ENCODE results near the gene CPNE4. TPM values are rescaled to one million over a fixed set of nuclear protein-coding genes. Genes with fewer than 3 reads are reported as not detected.

The CPNE4 gene
- total RNA-seq, 4 donors from 2014 or later: 0.10 to 0.25 (median 0.16) TPM; not detected in 1

DNA sequence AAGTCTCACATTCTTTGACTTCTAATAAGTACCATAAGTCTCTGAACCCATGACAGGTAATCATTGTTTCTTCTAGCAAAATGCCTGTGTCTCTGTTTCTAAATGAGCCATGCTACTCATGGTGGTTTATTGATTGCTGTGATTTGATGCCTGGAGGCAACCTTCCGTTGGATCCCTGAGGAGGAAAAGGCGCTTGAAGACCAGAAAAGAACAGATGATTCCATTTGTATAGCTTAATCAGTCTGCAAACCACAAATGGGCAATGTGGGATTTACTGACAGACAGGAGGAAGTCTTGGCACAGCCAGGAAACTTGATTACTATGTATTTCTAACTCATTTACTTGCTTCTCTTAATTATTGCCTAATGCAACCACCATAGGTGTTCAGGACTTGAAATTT, 428.9 kb downstream of the CPNE4 start:
- intact Hi-C loops (cut with DNase I; ENCODE audit: low total_unique reads): no loop called here

DNA sequence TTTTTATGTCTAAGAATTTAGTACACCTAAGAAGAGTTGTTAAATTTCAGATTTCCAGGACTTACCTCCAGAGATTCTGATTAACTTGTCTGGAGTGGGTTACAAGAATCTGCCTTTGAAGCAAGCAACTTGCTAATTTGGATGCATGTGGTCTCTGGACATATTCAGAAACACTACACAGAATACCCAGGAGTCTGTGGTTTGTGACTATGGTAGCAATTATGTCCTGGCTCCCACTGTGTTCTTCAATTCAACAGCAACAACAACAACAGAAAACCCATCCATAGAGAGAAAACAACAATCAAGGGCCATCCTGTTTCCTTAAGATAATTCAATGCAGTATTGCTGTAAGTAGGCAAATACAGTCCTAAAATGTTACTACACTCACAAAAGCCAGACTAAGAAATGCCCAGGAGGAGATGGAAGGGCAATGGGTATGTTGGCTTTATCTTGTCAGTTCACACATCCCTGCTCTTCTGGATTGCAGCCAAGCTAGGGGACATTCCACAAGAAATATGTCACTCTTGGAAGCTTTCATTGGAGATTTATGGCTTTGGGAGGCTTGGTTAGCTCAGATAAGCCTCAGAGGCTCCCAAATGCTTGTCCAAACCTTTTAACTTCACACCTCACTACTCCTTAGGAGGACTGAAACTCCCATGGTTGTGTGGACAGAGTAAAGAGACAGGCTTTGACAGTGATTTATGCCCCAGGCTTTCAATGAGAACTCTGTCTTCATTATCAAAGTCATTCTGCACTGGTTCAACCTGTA, 432.6 kb downstream of the CPNE4 start:
- H3K4me3 ChIP-seq (ENCODE audit: low read depth, poor library complexity, severe bottlenecking): no peak overlapping the region
- no peak for DNase-seq (ENCODE audit: low spot score in 2 of 2)
- intact Hi-C loops (cut with DNase I; ENCODE audit: low total_unique reads): no loop called here
- TF ChIP-seq, protein P1, sequence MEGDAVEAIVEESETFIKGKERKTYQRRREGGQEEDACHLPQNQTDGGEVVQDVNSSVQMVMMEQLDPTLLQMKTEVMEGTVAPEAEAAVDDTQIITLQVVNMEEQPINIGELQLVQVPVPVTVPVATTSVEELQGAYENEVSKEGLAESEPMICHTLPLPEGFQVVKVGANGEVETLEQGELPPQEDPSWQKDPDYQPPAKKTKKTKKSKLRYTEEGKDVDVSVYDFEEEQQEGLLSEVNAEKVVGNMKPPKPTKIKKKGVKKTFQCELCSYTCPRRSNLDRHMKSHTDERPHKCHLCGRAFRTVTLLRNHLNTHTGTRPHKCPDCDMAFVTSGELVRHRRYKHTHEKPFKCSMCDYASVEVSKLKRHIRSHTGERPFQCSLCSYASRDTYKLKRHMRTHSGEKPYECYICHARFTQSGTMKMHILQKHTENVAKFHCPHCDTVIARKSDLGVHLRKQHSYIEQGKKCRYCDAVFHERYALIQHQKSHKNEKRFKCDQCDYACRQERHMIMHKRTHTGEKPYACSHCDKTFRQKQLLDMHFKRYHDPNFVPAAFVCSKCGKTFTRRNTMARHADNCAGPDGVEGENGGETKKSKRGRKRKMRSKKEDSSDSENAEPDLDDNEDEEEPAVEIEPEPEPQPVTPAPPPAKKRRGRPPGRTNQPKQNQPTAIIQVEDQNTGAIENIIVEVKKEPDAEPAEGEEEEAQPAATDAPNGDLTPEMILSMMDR (IDR thresholded peaks at IDR 0.05): no peak
- TF ChIP-seq POLR2A (IDR thresholded peaks at IDR 0.05): no peak

More for the DNA sequence above, 428.9 kb downstream of the CPNE4 start:
- TF ChIP-seq POLR2A (IDR thresholded peaks at IDR 0.05): no peak
- TF ChIP-seq, protein P1 (IDR thresholded peaks at IDR 0.05): no peak
- no peak overlapping the region for H3K4me3 ChIP-seq (ENCODE audit: low read depth, poor library complexity, severe bottlenecking)
- no peak for DNase-seq (ENCODE audit: low spot score in 2 of 2)
- 51 to 69% methylated on average over 2 of the region's 2 CpGs for WGBS, 2 donors

DNA sequence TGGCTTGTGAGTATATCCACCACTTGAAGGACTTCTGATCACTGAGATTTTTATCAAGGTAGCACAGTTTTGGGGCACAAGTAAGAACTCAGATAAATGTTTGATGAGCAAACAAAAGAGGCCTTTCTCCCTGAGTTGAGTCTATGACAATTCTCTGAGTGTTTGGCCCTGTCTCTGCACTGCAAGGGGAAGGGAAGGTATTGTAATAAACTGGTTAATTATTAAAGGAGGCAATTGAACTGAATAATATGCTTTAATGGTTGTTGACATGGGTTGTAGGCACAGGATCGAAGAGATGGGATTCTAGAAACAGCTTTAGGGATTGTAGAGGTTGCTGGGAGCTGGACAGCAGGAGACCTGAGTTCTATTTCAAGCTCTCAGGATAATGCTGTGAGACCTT, 437.0 kb downstream of the CPNE4 start:
- TF ChIP-seq, protein P1 (IDR thresholded peaks at IDR 0.05): no peak
- no peak for TF ChIP-seq POLR2A (IDR thresholded peaks at IDR 0.05)
- 77 to 86% methylated on average over 1 of the region's 1 CpG for WGBS, 2 donors
- no peak for DNase-seq (ENCODE audit: low spot score in 2 of 2)
- H3K4me3 ChIP-seq (ENCODE audit: low read depth, poor library complexity, severe bottlenecking): no peak overlapping the region
- intact Hi-C loops (cut with DNase I; ENCODE audit: low total_unique reads): no loop called here

DNA sequence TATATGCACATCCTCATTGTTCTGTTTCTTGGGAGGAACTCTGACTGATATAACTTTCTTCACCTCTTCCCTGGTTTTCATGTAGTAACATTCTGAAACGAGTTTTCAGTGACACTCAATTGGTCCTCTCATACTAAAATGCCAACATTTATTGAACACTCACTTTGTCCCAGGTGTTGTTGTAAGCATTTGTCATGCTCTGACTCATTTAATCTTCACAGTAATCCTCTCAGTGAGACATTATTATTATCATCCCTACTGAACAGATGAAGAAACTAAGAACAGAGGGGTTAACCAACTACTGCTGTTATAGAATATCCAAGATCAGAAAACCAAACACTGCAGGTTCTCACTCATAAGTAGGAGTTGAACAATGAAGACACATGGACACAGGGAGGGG, 437.9 kb downstream of the CPNE4 start:
- intact Hi-C loops (cut with DNase I; ENCODE audit: low total_unique reads): no loop called here
- WGBS, 2 donors: 68 to 76% methylated on average over 1 of the region's 1 CpG
- no peak overlapping the region for H3K4me3 ChIP-seq (ENCODE audit: low read depth, poor library complexity, severe bottlenecking)
- TF ChIP-seq, protein P1 (IDR thresholded peaks at IDR 0.05): no peak
- TF ChIP-seq POLR2A (IDR thresholded peaks at IDR 0.05): no peak
- DNase-seq (ENCODE audit: low spot score in 2 of 2): no peak

DNA sequence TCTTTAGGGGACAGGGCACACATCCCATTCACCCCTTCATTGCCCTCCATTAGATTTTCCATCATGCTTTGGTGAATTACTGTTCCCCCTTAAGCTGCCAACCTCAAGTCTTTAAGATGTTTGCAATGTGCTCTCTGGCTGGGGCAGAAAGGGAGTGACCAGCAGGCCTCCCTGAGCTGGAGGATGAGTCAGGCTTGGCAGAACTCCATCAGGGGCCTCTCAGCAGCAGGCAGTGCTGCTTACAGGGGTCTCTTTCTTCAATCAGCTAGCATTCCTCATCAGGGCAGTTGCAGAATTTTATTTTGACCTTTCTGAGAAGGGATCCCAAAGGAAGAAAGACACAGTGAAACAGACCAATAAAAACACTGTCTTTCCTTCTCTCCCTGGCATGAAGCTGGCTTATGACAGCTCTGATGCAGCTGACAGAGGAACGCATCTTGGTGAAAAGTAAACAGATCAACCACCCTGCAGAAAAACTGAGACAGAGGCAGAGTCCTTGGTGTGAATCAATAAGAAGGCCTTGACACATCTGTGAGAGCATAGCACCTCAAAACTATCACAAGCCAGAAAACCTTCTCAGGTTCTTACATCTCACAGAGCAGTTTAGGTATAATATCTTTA, 443.3 kb downstream of the CPNE4 start:
- 48 to 59% methylated on average over 1 of the region's 1 CpG for WGBS, 2 donors
- DNase-seq (ENCODE audit: low spot score in 2 of 2): no peak
- intact Hi-C loops (cut with DNase I; ENCODE audit: low total_unique reads): no loop called here
- H3K4me3 ChIP-seq (ENCODE audit: low read depth, poor library complexity, severe bottlenecking): no peak overlapping the region
- TF ChIP-seq, protein P1 (IDR thresholded peaks at IDR 0.05): no peak
- TF ChIP-seq POLR2A (IDR thresholded peaks at IDR 0.05): no peak
